Fibroblast of the aortic adventitia (primary cell): ENCODE measurements around the gene RAPGEF4. TPM values are rescaled to one million over a fixed set of nuclear protein-coding genes. Genes with fewer than 3 reads are reported as not detected.

Experiments
- DNase-seq: peaks from one replicate; pipeline ENCODE4 v3.0.0-alpha.2; 2010; ENCODE audit warnings: low read depth
- H3K4me3 ChIP-seq: 2 replicates; pipeline ENCODE4 v1.5.1; 2011; ENCODE audit warnings: low read depth, mild to moderate bottlenecking, control low read depth, low read length, moderate library complexity
- total RNA-seq: library from RNA; depleted of rRNA; stranded (reverse); fragments of >200 nt; gene quantifications from 2 replicates; pipeline ENCODE4 v1.2.3, GENCODE V29; 2012; ENCODE audit warnings: low replicate concordance
- TF ChIP-seq, protein P1 (sequence below): IDR thresholded peaks from 2 replicates; pipeline ENCODE4 v1.5.1; 2011; ENCODE audit warnings: mild to moderate bottlenecking, low read length, control low read depth, inconsistent platforms; ENCODE audit not compliant: insufficient read depth

The RAPGEF4 gene
- total RNA-seq, 1 donor = 1.3 TPM

DNA sequence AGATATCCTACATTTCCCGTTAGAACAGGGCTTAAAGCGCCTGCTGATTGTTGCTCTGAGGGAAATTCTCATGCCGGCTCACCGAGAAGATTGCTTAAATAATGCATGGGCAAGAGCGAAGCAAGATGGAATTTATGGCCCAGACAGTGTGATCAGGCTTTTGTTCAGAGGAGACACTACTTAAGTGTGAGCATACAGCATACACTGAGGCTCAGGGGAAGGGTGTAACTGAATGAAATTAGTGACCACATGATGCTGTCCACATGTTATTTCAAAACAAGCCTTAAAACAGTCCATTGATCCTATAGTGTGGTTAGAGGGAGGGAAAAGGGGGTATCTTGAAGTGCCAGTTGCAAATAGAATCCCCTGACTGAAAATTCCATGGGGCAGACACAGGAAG lies 125.5 kb downstream of the RAPGEF4 start:
- TF ChIP-seq, protein P1, sequence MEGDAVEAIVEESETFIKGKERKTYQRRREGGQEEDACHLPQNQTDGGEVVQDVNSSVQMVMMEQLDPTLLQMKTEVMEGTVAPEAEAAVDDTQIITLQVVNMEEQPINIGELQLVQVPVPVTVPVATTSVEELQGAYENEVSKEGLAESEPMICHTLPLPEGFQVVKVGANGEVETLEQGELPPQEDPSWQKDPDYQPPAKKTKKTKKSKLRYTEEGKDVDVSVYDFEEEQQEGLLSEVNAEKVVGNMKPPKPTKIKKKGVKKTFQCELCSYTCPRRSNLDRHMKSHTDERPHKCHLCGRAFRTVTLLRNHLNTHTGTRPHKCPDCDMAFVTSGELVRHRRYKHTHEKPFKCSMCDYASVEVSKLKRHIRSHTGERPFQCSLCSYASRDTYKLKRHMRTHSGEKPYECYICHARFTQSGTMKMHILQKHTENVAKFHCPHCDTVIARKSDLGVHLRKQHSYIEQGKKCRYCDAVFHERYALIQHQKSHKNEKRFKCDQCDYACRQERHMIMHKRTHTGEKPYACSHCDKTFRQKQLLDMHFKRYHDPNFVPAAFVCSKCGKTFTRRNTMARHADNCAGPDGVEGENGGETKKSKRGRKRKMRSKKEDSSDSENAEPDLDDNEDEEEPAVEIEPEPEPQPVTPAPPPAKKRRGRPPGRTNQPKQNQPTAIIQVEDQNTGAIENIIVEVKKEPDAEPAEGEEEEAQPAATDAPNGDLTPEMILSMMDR = no peak
- no peak for DNase-seq
- no peak overlapping the region for H3K4me3 ChIP-seq

DNA sequence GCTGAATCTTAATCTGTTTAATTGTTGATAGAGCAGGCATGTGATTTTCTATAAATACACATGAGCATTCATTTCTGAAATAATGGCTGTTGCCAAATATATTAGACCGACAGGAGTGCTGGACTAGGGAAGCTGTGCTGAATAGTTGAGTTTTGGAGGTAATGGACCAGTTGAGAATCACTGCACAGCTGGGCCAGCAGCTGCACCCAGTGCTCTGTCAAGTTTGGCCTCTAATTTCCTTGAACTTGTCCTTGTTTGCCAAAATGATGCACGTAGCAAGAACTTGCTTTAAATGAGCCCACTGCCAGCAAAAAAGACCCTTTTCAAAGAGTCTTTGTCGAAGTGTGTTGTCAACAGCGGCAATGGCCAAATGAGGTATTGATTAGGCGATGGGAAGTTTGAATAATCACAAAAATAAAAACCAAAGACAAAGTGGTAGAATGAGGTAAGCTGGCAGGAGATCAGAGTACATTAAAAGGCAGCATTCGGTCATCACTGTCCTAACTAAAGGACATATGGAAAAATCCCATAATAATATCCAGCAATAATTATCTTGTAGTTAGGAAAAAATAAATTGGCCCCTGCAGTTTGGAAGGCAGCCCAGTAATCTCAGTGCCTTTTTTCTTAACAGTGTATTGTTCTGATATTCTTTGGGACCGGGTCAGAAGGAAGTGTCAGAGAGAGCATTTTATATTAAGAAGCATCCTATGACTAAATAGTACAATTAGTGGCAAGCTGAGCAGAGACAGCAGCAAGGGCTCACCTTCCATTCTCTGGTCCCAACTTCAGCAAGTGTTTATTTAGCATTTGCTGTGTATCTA lies 126.2 kb downstream of the RAPGEF4 start:
- no peak for DNase-seq
- TF ChIP-seq, protein P1 = no peak
- H3K4me3 ChIP-seq = no peak overlapping the region

DNA sequence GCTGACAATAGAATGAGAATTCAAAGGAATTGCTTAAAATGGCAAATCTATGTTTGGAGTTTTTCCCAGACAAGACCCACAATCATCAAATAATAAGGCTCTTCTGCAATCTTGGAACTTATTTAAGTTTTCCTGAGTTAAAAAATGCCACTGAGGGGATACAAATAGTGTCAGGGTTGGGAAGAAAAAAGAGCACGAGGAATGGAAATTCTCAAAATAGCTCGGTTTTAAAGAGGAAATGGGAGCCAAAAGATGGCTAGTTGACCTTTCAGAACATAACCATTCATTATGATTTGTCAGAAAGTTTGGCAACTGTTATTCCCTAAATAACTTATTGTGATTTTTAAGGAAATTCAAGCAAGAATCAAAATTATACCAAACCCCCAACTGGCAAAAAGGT lies 127.7 kb downstream of the RAPGEF4 start:
- TF ChIP-seq, protein P1 = no peak
- no peak overlapping the region for H3K4me3 ChIP-seq
- DNase-seq = peak; percentile 26

DNA sequence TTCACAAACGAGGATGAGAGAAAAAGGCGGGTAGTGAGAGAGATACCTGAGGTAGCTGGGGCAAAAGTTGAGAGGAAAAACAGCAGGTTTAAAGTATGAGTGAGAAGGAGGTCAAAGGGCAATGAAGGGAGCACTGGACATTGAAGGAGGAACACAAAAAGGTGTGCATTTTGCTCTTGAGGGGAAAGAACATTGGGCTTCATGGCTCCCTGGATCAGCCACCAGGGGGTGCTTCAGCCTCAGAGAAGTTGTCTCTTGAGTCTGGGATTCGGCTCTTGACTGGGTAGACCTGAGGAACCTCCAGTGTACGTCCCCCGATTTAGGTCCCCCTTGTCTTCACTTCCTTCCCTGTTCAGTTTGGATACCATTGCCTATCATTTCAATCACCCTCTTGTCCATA lies 128.5 kb downstream of the RAPGEF4 start:
- TF ChIP-seq, protein P1 = peak; percentile 74
- H3K4me3 ChIP-seq = no peak overlapping the region
- peak; percentile 65 for DNase-seq

DNA sequence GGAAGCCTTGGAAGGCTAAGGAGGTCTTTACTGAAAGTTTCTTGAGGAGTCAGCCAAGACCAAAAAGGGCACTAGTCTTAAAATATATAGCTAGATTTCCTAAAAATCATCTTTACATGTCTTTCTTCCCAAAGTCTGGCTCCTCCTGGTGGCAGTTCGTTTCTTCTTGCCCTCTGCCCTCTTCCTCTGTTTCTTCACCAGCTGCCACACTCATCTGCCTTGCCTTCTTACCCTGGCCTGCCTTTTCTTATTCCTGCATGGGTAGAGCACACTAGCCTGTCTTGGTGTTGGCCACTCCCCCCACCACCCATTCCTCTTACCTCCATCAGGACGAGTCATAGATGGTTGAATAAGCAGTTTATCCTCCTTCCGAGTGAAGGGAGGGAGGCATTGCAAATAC lies 129.8 kb downstream of the RAPGEF4 start:
- TF ChIP-seq, protein P1 = peak; percentile 16
- H3K4me3 ChIP-seq = no peak overlapping the region
- DNase-seq = peak; percentile 14

DNA sequence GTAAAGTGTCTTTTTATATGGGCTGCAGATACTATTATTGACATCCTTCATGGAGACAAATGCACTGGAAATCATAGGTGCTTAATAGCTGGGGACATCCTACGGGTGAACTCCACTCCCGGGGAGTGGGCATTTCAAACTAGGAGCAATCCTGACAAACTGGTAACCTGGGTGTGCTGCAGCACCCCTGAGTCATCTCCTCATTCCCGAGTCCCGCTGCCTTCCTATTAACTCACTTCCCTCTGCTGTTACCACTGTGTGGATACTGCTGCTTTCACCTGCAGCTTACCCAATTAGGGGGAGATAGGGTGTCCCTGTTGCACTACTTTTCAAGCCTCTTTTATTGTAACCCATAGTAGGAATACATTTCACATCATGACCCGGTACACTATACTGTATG lies 134.2 kb downstream of the RAPGEF4 start:
- DNase-seq = no peak
- TF ChIP-seq, protein P1 = no peak
- H3K4me3 ChIP-seq = no peak overlapping the region
